ENCODE results near the gene RAB4A. TPM values are rescaled to one million over a fixed set of nuclear protein-coding genes. Genes with fewer than 3 reads are reported as not detected.

RAB4A gene
- total RNA-seq, 1 donor from 2014 or later, result 28.1 TPM

DNA sequence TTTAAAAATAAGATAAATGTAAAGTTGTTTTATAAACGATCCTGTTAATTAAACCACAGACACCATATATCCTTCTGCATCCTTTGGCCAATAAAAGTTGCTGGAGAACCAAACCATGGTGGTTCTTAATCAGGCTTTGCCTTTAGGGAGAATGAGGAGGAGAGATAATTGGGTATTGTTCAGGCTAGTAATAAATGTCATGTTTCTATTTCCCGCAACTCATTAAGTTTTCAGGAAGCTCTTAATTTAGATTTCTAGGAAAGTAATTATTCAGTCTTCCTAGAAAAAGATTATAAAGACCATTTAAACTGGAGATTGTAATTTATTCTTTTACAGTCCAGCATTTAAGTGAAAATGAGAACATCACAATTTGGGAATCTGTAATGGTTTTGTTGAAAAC lies 34.5 kb downstream of the RAB4A start:
- no peak overlapping the region for H3K4me3 ChIP-seq (ENCODE audit: low read depth, low read length)
- no peak for TF ChIP-seq CTCF (conservative IDR thresholded peaks at IDR 0.05; ENCODE audit: low read depth, low read length)
- no peak for DNase-seq (ENCODE audit: low read depth)

GRCh38 chr1:229309074-229309473 lies 38.2 kb downstream of the RAB4A start:
- no peak overlapping the region for H3K4me3 ChIP-seq (ENCODE audit: low read depth, low read length)
- DNase-seq (ENCODE audit: low read depth), result no peak
- no peak for TF ChIP-seq CTCF (conservative IDR thresholded peaks at IDR 0.05; ENCODE audit: low read depth, low read length)

GRCh38 chr1:229309684-229310083 lies 38.8 kb downstream of the RAB4A start:
- no peak for TF ChIP-seq CTCF (conservative IDR thresholded peaks at IDR 0.05; ENCODE audit: low read depth, low read length)
- no peak for DNase-seq (ENCODE audit: low read depth)
- no peak overlapping the region for H3K4me3 ChIP-seq (ENCODE audit: low read depth, low read length)

DNA sequence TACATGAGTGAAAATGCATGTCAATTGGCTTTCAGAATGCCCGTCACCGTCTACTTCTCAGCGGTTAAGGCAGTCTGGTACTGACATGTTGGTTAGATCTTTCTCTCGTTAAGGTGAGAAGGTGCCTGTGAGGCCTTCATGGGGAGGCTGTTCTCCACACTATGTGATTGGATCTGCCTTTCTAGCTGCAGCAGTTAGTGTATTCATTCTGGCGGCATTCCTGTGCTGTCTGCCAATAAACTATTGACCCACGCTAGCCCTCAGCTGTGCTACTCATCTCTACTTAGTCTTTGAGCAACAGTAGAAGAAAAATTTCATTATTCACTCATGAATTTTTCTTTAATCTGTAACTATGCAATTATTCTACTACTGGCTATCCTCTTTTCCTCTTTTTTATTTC lies 39.9 kb downstream of the RAB4A start:
- TF ChIP-seq CTCF (conservative IDR thresholded peaks at IDR 0.05; ENCODE audit: low read depth, low read length), result no peak
- DNase-seq (ENCODE audit: low read depth), result peak; percentile 27
- no peak overlapping the region for H3K4me3 ChIP-seq (ENCODE audit: low read depth, low read length)

DNA sequence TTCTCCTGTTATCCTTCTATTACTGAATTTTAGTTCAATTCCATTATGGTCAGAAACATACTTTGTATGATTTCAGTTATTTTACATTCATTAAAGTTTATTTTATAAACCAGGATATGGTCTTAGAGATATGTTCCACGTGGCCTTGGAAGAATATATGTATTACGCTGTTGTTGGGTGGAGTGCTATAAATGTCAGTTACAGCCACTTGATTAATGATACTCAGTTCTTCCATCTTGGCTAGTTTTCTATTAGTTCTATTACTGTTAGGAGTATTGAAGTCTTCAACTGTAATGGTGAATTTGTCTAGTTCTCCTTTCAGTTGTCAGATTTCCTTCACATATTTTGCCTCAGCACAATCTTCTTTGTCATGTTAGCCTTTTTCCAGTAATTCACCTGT lies 45.3 kb downstream of the RAB4A start:
- no peak overlapping the region for H3K4me3 ChIP-seq (ENCODE audit: low read depth, low read length)
- TF ChIP-seq CTCF (conservative IDR thresholded peaks at IDR 0.05; ENCODE audit: low read depth, low read length), result no peak
- DNase-seq (ENCODE audit: low read depth), result no peak

GRCh38 chr1:229318056-229318455 lies 47.1 kb downstream of the RAB4A start:
- H3K4me3 ChIP-seq (ENCODE audit: low read depth, low read length), result no peak overlapping the region
- no peak for DNase-seq (ENCODE audit: low read depth)
- TF ChIP-seq CTCF (conservative IDR thresholded peaks at IDR 0.05; ENCODE audit: low read depth, low read length), result no peak

DNA sequence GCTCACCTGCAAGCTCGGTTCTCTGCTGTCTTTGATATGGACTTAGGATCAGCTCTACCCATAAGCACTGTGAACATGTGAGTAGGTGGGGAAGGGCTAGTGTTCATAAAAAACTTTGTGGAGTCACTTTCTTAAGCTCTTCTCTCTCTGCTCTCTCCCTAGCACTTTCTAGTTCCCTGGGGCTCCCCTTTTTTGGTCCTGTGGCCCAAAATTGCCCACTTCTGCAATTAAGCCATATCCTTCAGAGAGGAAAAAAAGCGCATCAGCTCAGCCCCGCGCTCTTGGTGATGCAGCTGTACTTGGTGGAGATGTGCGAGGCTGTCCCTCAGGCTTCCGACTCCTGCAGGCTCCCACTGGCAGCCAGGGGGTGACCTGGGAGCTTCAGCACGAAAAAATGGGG lies 48.6 kb downstream of the RAB4A start:
- no peak overlapping the region for H3K4me3 ChIP-seq (ENCODE audit: low read depth, low read length)
- TF ChIP-seq CTCF (conservative IDR thresholded peaks at IDR 0.05; ENCODE audit: low read depth, low read length), result no peak
- no peak for DNase-seq (ENCODE audit: low read depth)

All from epithelial cell of proximal tubule (primary cell).